Right atrium auricular region (tissue), 2 donors: ENCODE results near the gene AXIN1. TPM values are rescaled to one million over a fixed set of nuclear protein-coding genes. Genes with fewer than 3 reads are reported as not detected.
A peak's percentile ranks its signal among the peaks of the same experiment; 100 is the strongest.

Experiments used
- DNase-seq: peaks from one replicate; pipeline ENCODE4 v3.0.0-alpha.2; 2019; ENCODE audit warnings: low spot score
- H3K27ac ChIP-seq, 2 donors: fragments of 200-600 bp; sonication (generic); 1 replicate in 1 of 2; 2 replicates in 1 of 2; pipeline ENCODE4 v1.5.1; 2016 to 2019
- H3K27me3 ChIP-seq, 2 donors: fragments of 200-600 bp; sonication (generic); one replicate each; pipeline versions ENCODE4 v1.5.1 to v1.6.0; 2017 to 2019
- H3K36me3 ChIP-seq: fragments of 200-600 bp; sonication (generic); one replicate; pipeline ENCODE4 v1.5.1; 2016
- H3K4me1 ChIP-seq, 2 donors: fragments of 200-600 bp; sonication (generic); one replicate each; pipeline versions ENCODE4 v1.5.1 to v1.6.0; 2017 to 2019
- H3K4me3 ChIP-seq, 2 donors: fragments of 200-600 bp; sonication (generic); 1 replicate in 1 of 2; 2 replicates in 1 of 2; pipeline ENCODE4 v1.5.1; 2017 to 2019; ENCODE audit warnings: mild to moderate bottlenecking in 1 of 2, moderate library complexity in 1 of 2
- H3K9me3 ChIP-seq, 2 donors: fragments of 200-600 bp; sonication (generic); one replicate each; pipeline ENCODE4 v1.5.1; 2019
- total RNA-seq, 2 donors: library from RNA; depleted of rRNA; stranded (reverse); fragments of >200 nt; gene quantifications; one replicate each; pipeline ENCODE4 v1.1.0, GENCODE V29; 2016
- TF ChIP-seq, protein P1 (sequence below), 2 donors: fragments of 200-600 bp; sonication (generic); IDR thresholded peaks; one replicate each; pipeline ENCODE4 v1.5.1; 2019; ENCODE audit warnings: antibody characterized with exemption in 2 of 2

The AXIN1 gene
- total RNA-seq, 2 donors from 2014 or later: 12.9 to 19.4 TPM

DNA sequence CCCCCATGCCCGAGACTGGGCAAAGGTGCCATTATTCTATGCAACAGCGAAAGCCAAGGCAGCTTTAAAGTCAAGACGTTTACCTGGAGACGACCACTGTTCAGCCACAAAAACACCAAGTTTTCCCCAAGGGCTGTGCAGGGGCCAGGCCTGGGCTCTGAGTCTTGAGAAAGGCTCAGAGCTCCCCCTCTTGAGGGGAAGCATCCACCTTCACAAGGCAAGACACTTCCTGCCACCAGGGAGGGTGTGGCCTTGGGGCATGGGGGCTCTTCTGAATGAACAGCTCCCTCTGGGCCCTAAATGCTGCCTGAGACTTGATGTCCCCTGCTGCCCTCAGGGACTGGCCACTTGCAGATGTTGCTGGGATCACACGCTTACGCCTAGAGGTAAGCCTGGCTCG, 43.0 kb downstream of the AXIN1 start:
- TF ChIP-seq, protein P1, sequence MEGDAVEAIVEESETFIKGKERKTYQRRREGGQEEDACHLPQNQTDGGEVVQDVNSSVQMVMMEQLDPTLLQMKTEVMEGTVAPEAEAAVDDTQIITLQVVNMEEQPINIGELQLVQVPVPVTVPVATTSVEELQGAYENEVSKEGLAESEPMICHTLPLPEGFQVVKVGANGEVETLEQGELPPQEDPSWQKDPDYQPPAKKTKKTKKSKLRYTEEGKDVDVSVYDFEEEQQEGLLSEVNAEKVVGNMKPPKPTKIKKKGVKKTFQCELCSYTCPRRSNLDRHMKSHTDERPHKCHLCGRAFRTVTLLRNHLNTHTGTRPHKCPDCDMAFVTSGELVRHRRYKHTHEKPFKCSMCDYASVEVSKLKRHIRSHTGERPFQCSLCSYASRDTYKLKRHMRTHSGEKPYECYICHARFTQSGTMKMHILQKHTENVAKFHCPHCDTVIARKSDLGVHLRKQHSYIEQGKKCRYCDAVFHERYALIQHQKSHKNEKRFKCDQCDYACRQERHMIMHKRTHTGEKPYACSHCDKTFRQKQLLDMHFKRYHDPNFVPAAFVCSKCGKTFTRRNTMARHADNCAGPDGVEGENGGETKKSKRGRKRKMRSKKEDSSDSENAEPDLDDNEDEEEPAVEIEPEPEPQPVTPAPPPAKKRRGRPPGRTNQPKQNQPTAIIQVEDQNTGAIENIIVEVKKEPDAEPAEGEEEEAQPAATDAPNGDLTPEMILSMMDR (IDR thresholded peaks at IDR 0.05): no peak
- no peak overlapping the region for H3K4me3 ChIP-seq
- no peaks in the 10 kb centered on the region for H3K9me3 ChIP-seq
- DNase-seq: no peak
- H3K36me3 ChIP-seq: peaks cover 28% of the 10 kb centered on the region
- no peaks in the 10 kb centered on the region for H3K27me3 ChIP-seq
- no peak overlapping the region for H3K27ac ChIP-seq
- H3K4me1 ChIP-seq: no peaks in the 10 kb centered on the region

DNA sequence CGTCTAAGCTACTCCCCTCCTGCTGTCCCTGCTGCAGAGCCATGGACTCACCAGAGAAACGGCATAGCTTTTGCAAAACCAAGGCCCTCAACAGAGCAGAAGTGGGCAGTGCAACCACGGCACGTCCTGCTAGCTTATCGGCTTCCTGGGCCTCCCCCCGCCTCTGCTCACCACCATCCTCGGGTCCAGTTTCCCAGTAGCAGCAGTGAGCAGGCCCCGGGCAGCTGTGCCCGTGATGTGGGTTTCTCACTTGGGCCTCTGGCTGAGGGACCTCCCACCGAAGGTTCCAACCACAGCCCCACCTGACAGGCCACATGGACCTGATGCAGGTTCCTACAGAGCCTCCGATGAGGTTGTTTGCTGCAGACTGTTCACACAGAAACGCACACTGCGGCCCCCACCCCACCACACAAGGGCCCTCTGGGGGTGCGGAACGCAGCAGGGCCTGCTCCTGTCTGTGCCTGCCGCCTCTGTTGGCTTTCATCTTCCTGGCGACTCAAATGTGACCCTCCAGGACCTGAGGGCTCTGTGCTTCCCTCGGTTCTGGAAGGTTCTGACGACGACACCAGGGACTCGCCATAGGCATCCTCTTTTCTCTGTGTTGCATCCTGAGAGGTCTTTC, 44.7 kb downstream of the AXIN1 start:
- no peak for DNase-seq
- Histone ChIP-seq H3K4me1 (no peaks in the 10 kb centered on the region), H3K27me3 (no peaks in the 10 kb centered on the region), H3K27ac (no peak overlapping the region), H3K9me3 (no peaks in the 10 kb centered on the region), H3K4me3 (no peak overlapping the region), H3K36me3 (peaks cover 22% of the 10 kb centered on the region)
- TF ChIP-seq, protein P1 (IDR thresholded peaks at IDR 0.05): no peak

DNA sequence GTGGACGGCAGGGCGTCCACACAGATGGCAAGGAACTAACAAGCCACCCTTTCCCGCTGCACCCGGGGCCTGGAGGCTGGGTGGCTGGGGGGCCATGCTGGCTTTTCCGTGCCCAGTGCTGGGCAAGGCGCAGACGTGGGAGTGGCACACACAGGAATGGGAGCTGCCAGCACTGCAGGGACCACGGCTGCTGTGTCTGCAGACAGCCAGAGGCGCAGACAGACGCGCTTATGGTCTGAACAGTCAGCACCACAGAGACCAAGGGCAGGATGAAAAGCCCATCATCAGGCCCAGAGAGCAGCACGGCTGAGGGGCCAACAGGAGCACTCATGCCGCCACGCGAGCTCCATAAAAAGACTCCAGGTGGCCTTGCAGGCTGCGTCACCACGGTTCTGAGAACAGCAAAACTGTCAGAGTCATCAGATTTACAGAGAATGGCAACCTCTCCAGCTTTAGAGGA, 45.6 kb downstream of the AXIN1 start:
- Histone ChIP-seq H3K27ac (no peak overlapping the region), H3K9me3 (no peaks in the 10 kb centered on the region), H3K36me3 (peaks cover 18% of the 10 kb centered on the region), H3K4me3 (no peak overlapping the region), H3K27me3 (no peaks in the 10 kb centered on the region), H3K4me1 (no peaks in the 10 kb centered on the region)
- TF ChIP-seq, protein P1 (IDR thresholded peaks at IDR 0.05): no peak
- DNase-seq: no peak

DNA sequence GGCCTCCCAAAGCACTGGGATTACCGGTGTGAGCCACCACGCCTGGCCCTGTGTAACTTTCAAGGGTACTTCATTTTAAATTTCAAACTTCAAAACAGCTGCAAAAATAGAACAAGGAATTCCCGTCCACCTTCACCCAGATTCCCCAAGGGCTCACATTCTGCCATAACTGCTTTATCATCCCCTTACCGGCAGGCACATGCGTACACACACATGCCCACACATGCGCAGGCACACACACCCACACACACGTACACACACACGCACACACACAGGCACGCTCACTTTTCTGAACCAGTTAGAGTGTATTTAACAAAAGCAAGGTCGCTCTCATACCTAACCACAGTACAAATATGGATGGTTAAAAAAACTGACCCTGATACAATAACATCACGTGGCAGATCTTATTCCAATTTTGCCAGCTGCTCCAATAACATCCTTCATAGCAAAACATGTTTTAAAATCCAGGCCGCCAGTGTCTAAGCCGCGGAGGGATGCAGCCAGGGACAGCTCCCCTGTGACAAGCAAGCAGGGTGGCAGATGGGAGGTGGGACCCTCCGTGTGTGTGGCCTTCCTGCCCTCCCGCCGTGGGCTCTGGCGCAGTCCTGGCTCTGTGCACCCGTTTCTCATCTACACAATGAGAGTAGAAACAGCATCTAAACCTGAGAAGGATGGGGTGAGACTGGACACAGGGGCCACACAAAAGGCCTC, 46.5 kb downstream of the AXIN1 start:
- TF ChIP-seq, protein P1 (IDR thresholded peaks at IDR 0.05): no peak
- DNase-seq: no peak

DNA sequence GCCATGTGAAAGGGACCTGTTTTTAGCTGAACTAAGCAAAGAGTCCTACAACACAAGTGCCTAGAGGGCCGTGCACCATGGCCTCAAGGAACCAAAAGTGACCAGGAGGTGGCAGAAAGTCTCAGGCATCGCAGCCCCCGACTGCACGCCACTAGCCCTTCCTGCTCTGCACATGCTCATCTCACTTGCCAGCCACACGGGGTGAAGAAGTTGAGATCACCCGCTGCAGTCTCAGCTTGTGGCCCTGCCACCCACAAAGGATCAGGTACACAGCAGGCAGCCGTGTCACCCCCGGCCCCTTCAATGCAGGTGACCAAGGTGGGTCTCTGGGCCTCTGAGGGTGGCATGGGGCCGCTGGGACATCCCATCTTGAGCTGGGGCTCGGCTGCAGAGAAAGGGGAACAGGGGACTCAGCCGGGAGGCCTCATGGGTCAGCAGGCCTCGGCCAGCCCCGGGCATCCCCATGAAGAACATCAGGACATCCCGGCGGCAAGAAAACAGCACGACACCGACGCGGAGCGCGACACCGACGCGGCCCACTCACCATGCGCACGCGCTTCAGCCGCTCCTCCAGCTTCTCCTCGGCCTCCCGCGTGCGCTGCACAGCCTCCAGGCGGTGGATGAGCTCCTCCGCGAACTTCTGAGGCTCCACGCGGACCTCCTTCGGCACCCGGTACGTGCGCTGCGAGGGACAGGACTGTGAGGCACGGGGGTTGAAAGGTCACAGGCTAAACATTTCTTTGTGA, 48.6 kb downstream of the AXIN1 start:
- H3K4me3 ChIP-seq: no peak overlapping the region
- no peaks in the 10 kb centered on the region for H3K4me1 ChIP-seq
- H3K27me3 ChIP-seq: no peaks in the 10 kb centered on the region
- no peaks in the 10 kb centered on the region for H3K9me3 ChIP-seq
- peaks cover 20% of the 10 kb centered on the region for H3K36me3 ChIP-seq
- TF ChIP-seq, protein P1 (IDR thresholded peaks at IDR 0.05): peak in 1 of 2 donors; percentile 14
- DNase-seq: no peak
- H3K27ac ChIP-seq: no peak overlapping the region

More for the DNA sequence above, 46.5 kb downstream of the AXIN1 start:
- H3K27ac ChIP-seq: no peak overlapping the region
- H3K4me3 ChIP-seq: no peak overlapping the region
- H3K4me1 ChIP-seq: no peaks in the 10 kb centered on the region
- H3K36me3 ChIP-seq: peaks cover 18% of the 10 kb centered on the region
- no peaks in the 10 kb centered on the region for H3K27me3 ChIP-seq
- no peaks in the 10 kb centered on the region for H3K9me3 ChIP-seq
